ENCODE results near the gene CANT1. TPM values are rescaled to one million over a fixed set of nuclear protein-coding genes. Genes with fewer than 3 reads are reported as not detected.

CANT1 gene
- total RNA-seq, 2 donors from 2014 or later: 57.5 to 61.8 TPM

DNA sequence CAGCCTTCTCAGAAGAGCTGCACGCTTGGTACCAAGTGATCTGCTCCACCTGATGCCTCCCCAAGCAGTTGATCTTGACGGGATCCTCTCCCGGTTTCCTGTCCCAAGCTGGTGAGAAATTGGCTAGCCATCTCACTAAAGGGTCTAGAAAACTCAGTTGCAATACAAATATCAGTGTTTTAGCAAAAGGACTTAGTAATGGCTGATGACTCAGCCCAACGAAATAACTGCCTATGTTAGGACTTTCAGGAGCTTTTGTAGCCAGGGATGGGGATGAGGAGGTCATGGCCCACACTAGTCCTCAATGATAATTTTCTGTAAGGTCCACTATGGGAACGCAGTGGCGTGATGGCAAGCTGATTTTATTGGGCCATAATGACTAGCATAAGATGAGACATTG, 41.7 kb upstream of the CANT1 start:
- Histone ChIP-seq H3K4me3 (ENCODE audit: low read length) (no peak overlapping the region), H3K36me3 (ENCODE audit: control insufficient read depth, insufficient read depth, low read length) (no peaks in the 10 kb centered on the region), H3K9me3 (ENCODE audit: control insufficient read depth, low read length) (peaks cover 5% of the 10 kb centered on the region), H3K27ac (ENCODE audit: low read depth, low read length) (no peak overlapping the region), H3K4me1 (ENCODE audit: control insufficient read depth, insufficient read depth, low read length) (no peaks in the 10 kb centered on the region), H3K27me3 (ENCODE audit: control insufficient read depth, insufficient read depth, low read length, poor library complexity, severe bottlenecking) (no peaks in the 10 kb centered on the region), H3K9ac (ENCODE audit: extremely low read depth, low read length, poor library complexity, severe bottlenecking) (no peak overlapping the region)
- Mint-ChIP-seq H3K9me3 (peaks cover 31% of the 10 kb centered on the region), H3K27me3 (ENCODE audit: insufficient read depth) (peaks cover 22% of the 10 kb centered on the region), H3K27ac (no peak overlapping the region), H3K4me3 (no peak overlapping the region), H3K4me1 (no peaks in the 10 kb centered on the region), H3K36me3 (ENCODE audit: low read depth) (peaks cover 7% of the 10 kb centered on the region)
- TF ChIP-seq, protein P1, sequence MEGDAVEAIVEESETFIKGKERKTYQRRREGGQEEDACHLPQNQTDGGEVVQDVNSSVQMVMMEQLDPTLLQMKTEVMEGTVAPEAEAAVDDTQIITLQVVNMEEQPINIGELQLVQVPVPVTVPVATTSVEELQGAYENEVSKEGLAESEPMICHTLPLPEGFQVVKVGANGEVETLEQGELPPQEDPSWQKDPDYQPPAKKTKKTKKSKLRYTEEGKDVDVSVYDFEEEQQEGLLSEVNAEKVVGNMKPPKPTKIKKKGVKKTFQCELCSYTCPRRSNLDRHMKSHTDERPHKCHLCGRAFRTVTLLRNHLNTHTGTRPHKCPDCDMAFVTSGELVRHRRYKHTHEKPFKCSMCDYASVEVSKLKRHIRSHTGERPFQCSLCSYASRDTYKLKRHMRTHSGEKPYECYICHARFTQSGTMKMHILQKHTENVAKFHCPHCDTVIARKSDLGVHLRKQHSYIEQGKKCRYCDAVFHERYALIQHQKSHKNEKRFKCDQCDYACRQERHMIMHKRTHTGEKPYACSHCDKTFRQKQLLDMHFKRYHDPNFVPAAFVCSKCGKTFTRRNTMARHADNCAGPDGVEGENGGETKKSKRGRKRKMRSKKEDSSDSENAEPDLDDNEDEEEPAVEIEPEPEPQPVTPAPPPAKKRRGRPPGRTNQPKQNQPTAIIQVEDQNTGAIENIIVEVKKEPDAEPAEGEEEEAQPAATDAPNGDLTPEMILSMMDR (conservative IDR thresholded peaks at IDR 0.05): no peak
- 79 to 85% methylated on average over 4 to 6 of the region's 6 CpGs for WGBS, 2 experiments (ENCODE audit: insufficient coverage in 1 of 2, insufficient read length in 1 of 2)
- DNase-seq: no peak

DNA sequence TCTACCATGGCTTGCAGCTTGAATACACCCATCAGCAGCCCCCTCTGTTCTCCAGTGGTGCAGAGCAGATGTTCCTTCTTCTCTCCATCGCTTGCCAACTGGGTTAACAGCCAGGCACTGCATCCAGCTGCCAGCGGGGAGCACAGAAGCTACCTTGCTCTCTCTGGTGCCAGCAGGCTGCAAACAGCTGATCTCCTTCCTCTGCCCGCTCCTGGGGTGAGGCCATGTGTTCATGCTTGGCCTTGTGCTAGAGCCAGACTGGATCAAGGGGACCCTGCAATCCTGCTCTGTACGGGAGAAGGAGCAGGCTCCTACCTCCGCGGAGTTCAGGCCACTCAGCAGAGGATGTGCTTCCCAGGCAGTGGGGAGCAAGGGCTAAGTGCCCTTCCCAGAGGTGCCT, 41.0 kb upstream of the CANT1 start:
- Mint-ChIP-seq H3K9me3 (peaks cover 30% of the 10 kb centered on the region), H3K4me1 (no peaks in the 10 kb centered on the region), H3K4me3 (no peak overlapping the region), H3K27me3 (ENCODE audit: insufficient read depth) (peaks cover 22% of the 10 kb centered on the region), H3K36me3 (ENCODE audit: low read depth) (peaks cover 7% of the 10 kb centered on the region), H3K27ac (no peak overlapping the region)
- no peak overlapping the region for H3K9ac ChIP-seq (ENCODE audit: extremely low read depth, low read length, poor library complexity, severe bottlenecking)
- peaks cover 5% of the 10 kb centered on the region for H3K9me3 ChIP-seq (ENCODE audit: control insufficient read depth, low read length)
- H3K4me1 ChIP-seq (ENCODE audit: control insufficient read depth, insufficient read depth, low read length): no peaks in the 10 kb centered on the region
- no peak overlapping the region for H3K4me3 ChIP-seq (ENCODE audit: low read length)
- H3K27me3 ChIP-seq (ENCODE audit: control insufficient read depth, insufficient read depth, low read length, poor library complexity, severe bottlenecking): no peaks in the 10 kb centered on the region
- 86 to 89% methylated on average over 6 of the region's 6 CpGs for WGBS, 2 experiments (ENCODE audit: insufficient coverage in 1 of 2, insufficient read length in 1 of 2)
- no peaks in the 10 kb centered on the region for H3K36me3 ChIP-seq (ENCODE audit: control insufficient read depth, insufficient read depth, low read length)
- no peak overlapping the region for H3K27ac ChIP-seq (ENCODE audit: low read depth, low read length)
- DNase-seq: no peak
- TF ChIP-seq, protein P1 (conservative IDR thresholded peaks at IDR 0.05): no peak

DNA sequence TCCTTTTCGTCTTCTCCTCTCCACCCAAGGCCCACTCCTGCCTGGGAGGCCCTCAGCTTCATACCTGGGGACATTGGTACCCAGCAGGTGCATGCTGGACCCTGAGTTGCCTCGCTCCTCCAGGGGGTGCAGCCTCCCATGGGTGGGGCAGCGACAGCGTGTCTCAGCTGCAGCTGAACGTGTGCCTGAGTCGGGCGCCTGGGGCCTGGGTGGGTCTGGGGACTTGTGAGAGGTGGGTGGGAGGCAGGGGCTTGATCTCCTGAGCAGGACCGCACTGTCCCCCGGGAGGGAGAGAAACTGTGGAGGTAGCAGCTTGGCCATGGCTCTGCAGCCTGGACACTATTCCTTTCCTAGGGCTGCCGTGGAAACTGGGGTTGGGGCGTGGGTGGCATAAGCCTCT, 40.3 kb upstream of the CANT1 start:
- no peak for DNase-seq
- Mint-ChIP-seq H3K27ac (no peak overlapping the region), H3K4me3 (no peak overlapping the region), H3K36me3 (ENCODE audit: low read depth) (peaks cover 7% of the 10 kb centered on the region), H3K27me3 (ENCODE audit: insufficient read depth) (peaks cover 24% of the 10 kb centered on the region), H3K4me1 (no peaks in the 10 kb centered on the region), H3K9me3 (peaks cover 27% of the 10 kb centered on the region)
- no peak overlapping the region for H3K4me3 ChIP-seq (ENCODE audit: low read length)
- TF ChIP-seq, protein P1 (conservative IDR thresholded peaks at IDR 0.05): no peak
- no peak overlapping the region for H3K9ac ChIP-seq (ENCODE audit: extremely low read depth, low read length, poor library complexity, severe bottlenecking)
- peaks cover under 1% of the 10 kb centered on the region for H3K27me3 ChIP-seq (ENCODE audit: control insufficient read depth, insufficient read depth, low read length, poor library complexity, severe bottlenecking)
- no peaks in the 10 kb centered on the region for H3K36me3 ChIP-seq (ENCODE audit: control insufficient read depth, insufficient read depth, low read length)
- peaks cover 5% of the 10 kb centered on the region for H3K9me3 ChIP-seq (ENCODE audit: control insufficient read depth, low read length)
- no peak overlapping the region for H3K27ac ChIP-seq (ENCODE audit: low read depth, low read length)
- no peaks in the 10 kb centered on the region for H3K4me1 ChIP-seq (ENCODE audit: control insufficient read depth, insufficient read depth, low read length)
- WGBS, 2 experiments (ENCODE audit: insufficient coverage in 1 of 2, insufficient read length in 1 of 2): 88 to 93% methylated on average over 6 to 11 of the region's 11 CpGs

Data from endodermal cell (in vitro differentiated cells).